ENCODE data around the gene BTBD16.

The BTBD16 gene

GRCh38 chr10:122281018-122281626 lies 10.0 kb downstream of the BTBD16 start:
- Histone ChIP-seq H3K27ac (ENCODE audit: poor library complexity, severe bottlenecking) (no peak overlapping the region), H3K9me3 (ENCODE audit: severe bottlenecking) (no peaks in the 10 kb centered on the region), H3K4me3 (ENCODE audit: severe bottlenecking) (no peak overlapping the region), H3K27me3 (ENCODE audit: insufficient read depth, poor library complexity, severe bottlenecking) (no peaks in the 10 kb centered on the region), H3K4me1 (ENCODE audit: insufficient read depth, poor library complexity, severe bottlenecking) (peaks cover 3% of the 10 kb centered on the region), H3K36me3 (ENCODE audit: low read depth) (no peaks in the 10 kb centered on the region)
- DNase-seq (ENCODE audit: low spot score) (no peak), ATAC-seq (ENCODE audit: low read depth) (no peak)
- TF ChIP-seq CTCF (IDR thresholded peaks at IDR 0.05; ENCODE audit: poor library complexity, severe bottlenecking): no peak

- Histone ChIP-seq H3K4me1 (ENCODE audit: insufficient read depth, poor library complexity, severe bottlenecking) (peaks cover 5% of the 10 kb centered on the region), H3K4me3 (ENCODE audit: severe bottlenecking) (no peak overlapping the region)
- no peak for DNase-seq (ENCODE audit: low spot score)
These were observed 10.7 kb downstream of the BTBD16 start for GRCh38 chr10:122281751-122282150.

GRCh38 chr10:122282253-122282671 lies 11.2 kb downstream of the BTBD16 start:
- ATAC-seq (ENCODE audit: low read depth) (no peak), DNase-seq (ENCODE audit: low spot score) (no peak)
- no peak for TF ChIP-seq CTCF (IDR thresholded peaks at IDR 0.05; ENCODE audit: poor library complexity, severe bottlenecking)
- Histone ChIP-seq H3K9me3 (ENCODE audit: severe bottlenecking) (no peaks in the 10 kb centered on the region), H3K27ac (ENCODE audit: poor library complexity, severe bottlenecking) (no peak overlapping the region), H3K36me3 (ENCODE audit: low read depth) (no peaks in the 10 kb centered on the region), H3K4me1 (ENCODE audit: insufficient read depth, poor library complexity, severe bottlenecking) (peaks cover 6% of the 10 kb centered on the region), H3K4me3 (ENCODE audit: severe bottlenecking) (no peak overlapping the region), H3K27me3 (ENCODE audit: insufficient read depth, poor library complexity, severe bottlenecking) (no peaks in the 10 kb centered on the region)

More at GRCh38 chr10:122281751-122282150, 10.7 kb downstream of the BTBD16 start:
- no peak overlapping the region for H3K27ac ChIP-seq (ENCODE audit: poor library complexity, severe bottlenecking)
- no peak for ATAC-seq (ENCODE audit: low read depth)
- TF ChIP-seq CTCF (IDR thresholded peaks at IDR 0.05; ENCODE audit: poor library complexity, severe bottlenecking): no peak
- no peaks in the 10 kb centered on the region for H3K36me3 ChIP-seq (ENCODE audit: low read depth)
- H3K27me3 ChIP-seq (ENCODE audit: insufficient read depth, poor library complexity, severe bottlenecking): no peaks in the 10 kb centered on the region
- H3K9me3 ChIP-seq (ENCODE audit: severe bottlenecking): no peaks in the 10 kb centered on the region

GRCh38 chr10:122282909-122283308 lies 11.8 kb downstream of the BTBD16 start:
- TF ChIP-seq CTCF (IDR thresholded peaks at IDR 0.05; ENCODE audit: poor library complexity, severe bottlenecking): no peak
- Histone ChIP-seq H3K4me1 (ENCODE audit: insufficient read depth, poor library complexity, severe bottlenecking) (peaks cover 8% of the 10 kb centered on the region), H3K27me3 (ENCODE audit: insufficient read depth, poor library complexity, severe bottlenecking) (no peaks in the 10 kb centered on the region), H3K9me3 (ENCODE audit: severe bottlenecking) (no peaks in the 10 kb centered on the region), H3K27ac (ENCODE audit: poor library complexity, severe bottlenecking) (no peak overlapping the region), H3K36me3 (ENCODE audit: low read depth) (no peaks in the 10 kb centered on the region), H3K4me3 (ENCODE audit: severe bottlenecking) (no peak overlapping the region)
- no peak for DNase-seq (ENCODE audit: low spot score)
- ATAC-seq (ENCODE audit: low read depth): no peak
